ENCODE data around the gene NFAT5. TPM values are rescaled to one million over a fixed set of nuclear protein-coding genes. Genes with fewer than 3 reads are reported as not detected.
"Not testable (repeated sequence)": the region's sequence is repeated elsewhere in the genome, so short reads cannot be mapped to it uniquely, and the experiment has no call there.

NFAT5 gene
- 12.8 TPM for polyA plus RNA-seq (2013, experiment 1 of 2; ENCODE audit: insufficient read length)
- polyA plus RNA-seq (2013, experiment 2 of 2; ENCODE audit: insufficient read length): 14.6 TPM

GRCh38 chr16:69565671-69566239, at the start of gene NFAT5:
TSS of gene NFAT5 (plus strand) at chr16:69565966. CDS start at chr16:69566302, 336 bp downstream.
- peak; percentile 89 for DNase-seq

- not testable (repeated sequence) for DNase-seq
Observed at GRCh38 chr16:69517914-69518313, 47.9 kb upstream of the NFAT5 start.

GRCh38 chr16:69520413-69520799, 45.4 kb upstream of the NFAT5 start:
- no peak for DNase-seq

- DNase-seq: peak; percentile 81
Observed at GRCh38 chr16:69520800-69521602, 44.8 kb upstream of the NFAT5 start.

- DNase-seq: no peak
Observed at GRCh38 chr16:69522041-69522578, 43.7 kb upstream of the NFAT5 start.

GRCh38 chr16:69522732-69523404, 42.9 kb upstream of the NFAT5 start:
- DNase-seq: no peak

- DNase-seq: no peak
Observed at GRCh38 chr16:69523566-69524305, 42.0 kb upstream of the NFAT5 start.

GRCh38 chr16:69526831-69527655, 38.7 kb upstream of the NFAT5 start:
- no peak for DNase-seq

GRCh38 chr16:69531988-69532387, 33.8 kb upstream of the NFAT5 start:
- no peak for DNase-seq

GRCh38 chr16:69532641-69533455, 32.9 kb upstream of the NFAT5 start:
- DNase-seq: peak; percentile 52

- no peak for DNase-seq
Observed at GRCh38 chr16:69534720-69535119, 31.0 kb upstream of the NFAT5 start.

- DNase-seq: peak; percentile 73
Observed at GRCh38 chr16:69535123-69536050, 30.4 kb upstream of the NFAT5 start.

- DNase-seq: no peak
Observed at GRCh38 chr16:69537706-69538080, 28.1 kb upstream of the NFAT5 start.

GRCh38 chr16:69538808-69539207, 27.0 kb upstream of the NFAT5 start:
- no peak for DNase-seq

- DNase-seq: no peak
Observed at GRCh38 chr16:69542974-69543373, 22.8 kb upstream of the NFAT5 start.

GRCh38 chr16:69544088-69544487, 21.7 kb upstream of the NFAT5 start:
- DNase-seq: no peak

GRCh38 chr16:69546663-69547062, 19.1 kb upstream of the NFAT5 start:
- not testable (repeated sequence) for DNase-seq

GRCh38 chr16:69553332-69553731, 12.4 kb upstream of the NFAT5 start:
- DNase-seq: no peak

GRCh38 chr16:69554495-69554894, 11.3 kb upstream of the NFAT5 start:
- no peak for DNase-seq

GRCh38 chr16:69555437-69555836, 10.3 kb upstream of the NFAT5 start:
- no peak for DNase-seq
